Vagina (tissue), 2 donors: ENCODE measurements around the gene CPNE9.

Experiments used
- POLR2A ChIP-seq, 2 donors: fragments of 450-650 bp; IDR thresholded peaks; one replicate each; pipeline ENCODE4 v1.6.1; 2017; ENCODE audit warnings: antibody characterized with exemption in 2 of 2, mild to moderate bottlenecking in 2 of 2, moderate library complexity in 2 of 2
- POLR2AphosphoS5 ChIP-seq, 2 donors: sonication (generic); formaldehyde crosslinking; IDR thresholded peaks; one replicate each; pipeline ENCODE4 v1.9.0; 2017; ENCODE audit warnings: antibody characterized with exemption in 2 of 2, mild to moderate bottlenecking in 2 of 2, low read depth in 1 of 2; ENCODE audit not compliant: insufficient read depth in 1 of 2
- TF ChIP-seq, protein P1 (sequence below), 3 experiments: fragments of 450-650 bp in 2 of 3; fragments of 200-600 bp in 1 of 3; sonication (generic) in 1 of 3; IDR thresholded peaks; one replicate each; pipeline ENCODE4 v1.5.1; 2017 to 2019; ENCODE audit warnings: antibody characterized with exemption in 3 of 3, mild to moderate bottlenecking in 2 of 3, moderate library complexity in 2 of 3

DNA sequence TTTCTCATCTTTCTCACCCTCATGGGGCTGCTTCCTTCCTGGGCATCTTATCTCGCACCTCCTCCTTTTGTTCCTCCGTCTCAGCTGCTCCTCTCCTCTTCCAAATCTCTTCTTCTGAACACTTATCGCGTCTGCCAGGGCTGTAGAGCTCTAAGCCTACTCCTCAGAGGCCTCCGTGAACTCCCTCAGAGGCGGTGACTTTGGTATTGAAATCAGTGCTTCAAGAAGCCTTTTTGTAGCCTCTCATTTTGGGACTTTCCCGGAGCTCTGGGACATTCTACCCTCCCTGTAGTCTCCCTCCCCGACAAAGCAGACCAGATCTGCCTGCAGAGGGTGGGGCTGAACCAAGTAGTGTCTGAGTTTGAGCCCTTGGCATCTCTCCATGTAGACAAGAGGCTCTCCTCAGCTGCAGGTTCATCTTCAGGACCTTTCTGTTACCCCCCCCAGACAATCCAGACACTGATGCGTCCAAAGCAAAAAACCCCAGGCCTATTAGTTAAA is 17.5 kb upstream of the CPNE9 start:
- TF ChIP-seq, protein P1, sequence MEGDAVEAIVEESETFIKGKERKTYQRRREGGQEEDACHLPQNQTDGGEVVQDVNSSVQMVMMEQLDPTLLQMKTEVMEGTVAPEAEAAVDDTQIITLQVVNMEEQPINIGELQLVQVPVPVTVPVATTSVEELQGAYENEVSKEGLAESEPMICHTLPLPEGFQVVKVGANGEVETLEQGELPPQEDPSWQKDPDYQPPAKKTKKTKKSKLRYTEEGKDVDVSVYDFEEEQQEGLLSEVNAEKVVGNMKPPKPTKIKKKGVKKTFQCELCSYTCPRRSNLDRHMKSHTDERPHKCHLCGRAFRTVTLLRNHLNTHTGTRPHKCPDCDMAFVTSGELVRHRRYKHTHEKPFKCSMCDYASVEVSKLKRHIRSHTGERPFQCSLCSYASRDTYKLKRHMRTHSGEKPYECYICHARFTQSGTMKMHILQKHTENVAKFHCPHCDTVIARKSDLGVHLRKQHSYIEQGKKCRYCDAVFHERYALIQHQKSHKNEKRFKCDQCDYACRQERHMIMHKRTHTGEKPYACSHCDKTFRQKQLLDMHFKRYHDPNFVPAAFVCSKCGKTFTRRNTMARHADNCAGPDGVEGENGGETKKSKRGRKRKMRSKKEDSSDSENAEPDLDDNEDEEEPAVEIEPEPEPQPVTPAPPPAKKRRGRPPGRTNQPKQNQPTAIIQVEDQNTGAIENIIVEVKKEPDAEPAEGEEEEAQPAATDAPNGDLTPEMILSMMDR (IDR thresholded peaks at IDR 0.05), result no peak
- TF ChIP-seq POLR2A (IDR thresholded peaks at IDR 0.05), result no peak
- no peak for TF ChIP-seq POLR2AphosphoS5 (IDR thresholded peaks at IDR 0.05; ENCODE audit: insufficient read depth in 1 of 2, low read depth in 1 of 2)
